Measurements from ENCODE around the gene PFN1. TPM values are rescaled to one million over a fixed set of nuclear protein-coding genes. Genes with fewer than 3 reads are reported as not detected.

Gene PFN1
- total RNA-seq, 1 experiment from 2014 or later: 1,459 TPM

- Histone ChIP-seq H2AFZ (no peak overlapping the region), H4K20me1 (ENCODE audit: insufficient read depth) (no peaks in the 10 kb centered on the region), H3K27me3 (ENCODE audit: insufficient read depth, low read depth) (no peaks in the 10 kb centered on the region), H3K4me2 (peak overlapping the region; percentile 87), H3K36me3 (ENCODE audit: low read depth) (no peaks in the 10 kb centered on the region; the same call in 1 of the 2 replicates), H3K79me2 (ENCODE audit: low read depth) (peaks cover 45% of the 10 kb centered on the region), H3K4me1 (replicated peaks; ENCODE audit: insufficient read depth) (peaks cover 25% of the 10 kb centered on the region), H3K4me3 (no peak overlapping the region; the same call in 1 of the 2 replicates), H3K9me3 (ENCODE audit: insufficient read depth, low read depth) (no peaks in the 10 kb centered on the region), H3K9me2 (ENCODE audit: insufficient read depth) (no peaks in the 10 kb centered on the region), H3F3A (ENCODE audit: insufficient read depth, low read depth) (peaks cover 45% of the 10 kb centered on the region), H3K27ac (peak overlapping the region; percentile 95)
- TF ChIP-seq, protein P1, sequence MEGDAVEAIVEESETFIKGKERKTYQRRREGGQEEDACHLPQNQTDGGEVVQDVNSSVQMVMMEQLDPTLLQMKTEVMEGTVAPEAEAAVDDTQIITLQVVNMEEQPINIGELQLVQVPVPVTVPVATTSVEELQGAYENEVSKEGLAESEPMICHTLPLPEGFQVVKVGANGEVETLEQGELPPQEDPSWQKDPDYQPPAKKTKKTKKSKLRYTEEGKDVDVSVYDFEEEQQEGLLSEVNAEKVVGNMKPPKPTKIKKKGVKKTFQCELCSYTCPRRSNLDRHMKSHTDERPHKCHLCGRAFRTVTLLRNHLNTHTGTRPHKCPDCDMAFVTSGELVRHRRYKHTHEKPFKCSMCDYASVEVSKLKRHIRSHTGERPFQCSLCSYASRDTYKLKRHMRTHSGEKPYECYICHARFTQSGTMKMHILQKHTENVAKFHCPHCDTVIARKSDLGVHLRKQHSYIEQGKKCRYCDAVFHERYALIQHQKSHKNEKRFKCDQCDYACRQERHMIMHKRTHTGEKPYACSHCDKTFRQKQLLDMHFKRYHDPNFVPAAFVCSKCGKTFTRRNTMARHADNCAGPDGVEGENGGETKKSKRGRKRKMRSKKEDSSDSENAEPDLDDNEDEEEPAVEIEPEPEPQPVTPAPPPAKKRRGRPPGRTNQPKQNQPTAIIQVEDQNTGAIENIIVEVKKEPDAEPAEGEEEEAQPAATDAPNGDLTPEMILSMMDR (conservative IDR thresholded peaks at IDR 0.05): no peak
- TF ChIP-seq EZH2 (IDR thresholded peaks at IDR 0.05; ENCODE audit: low read depth): no peak
- intact Hi-C loops (cut with micrococcal nuclease; ENCODE audit: unreplicated experiment): no loop called here
- CTCF ChIA-PET: no interaction called here
- POLR2A ChIA-PET (ENCODE audit: unreplicated experiment): no interaction called here
- BruUV-seq (replicated peaks): no TSS peak
- no peak for DNase-seq
Measured at GRCh38 chr17:4970273-4970672, 21.9 kb upstream of the PFN1 start.

DNA sequence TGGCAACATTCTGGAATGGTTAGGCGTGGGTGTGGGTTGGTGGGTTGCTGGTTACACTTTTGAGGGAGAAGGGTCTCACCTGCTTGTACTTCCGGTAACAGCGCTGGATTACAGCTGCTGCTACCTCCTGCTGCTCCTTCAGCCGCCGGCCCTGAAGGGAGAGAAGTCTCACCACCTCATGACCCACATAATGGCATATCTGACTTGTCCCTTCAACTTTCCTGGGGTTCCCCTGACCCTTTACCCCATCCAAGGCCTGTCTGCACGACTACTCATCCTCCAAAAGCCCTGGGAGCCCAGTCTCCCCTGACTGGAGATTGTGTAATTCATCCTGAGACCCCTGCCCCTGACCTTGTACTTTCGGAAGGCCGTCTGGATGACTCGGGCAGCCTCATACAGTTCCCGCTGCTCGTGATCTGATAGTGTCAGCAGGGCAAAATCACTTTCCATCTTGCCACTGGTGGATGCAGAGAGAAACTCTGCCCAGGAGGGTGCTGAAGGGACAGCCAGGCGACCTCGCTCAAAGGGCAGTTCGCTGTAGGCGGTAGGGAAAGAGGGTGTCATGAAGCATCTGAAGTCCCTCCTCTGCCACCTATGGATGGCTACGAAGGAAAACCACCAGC is 21.3 kb upstream of the PFN1 start:
- no peaks in the 10 kb centered on the region for H3K27me3 ChIP-seq (ENCODE audit: insufficient read depth, low read depth)
- no peaks in the 10 kb centered on the region; the same call in 1 of the 2 replicates for H3K36me3 ChIP-seq (ENCODE audit: low read depth)
- no peaks in the 10 kb centered on the region for H3K9me3 ChIP-seq (ENCODE audit: insufficient read depth, low read depth)
- DNase-seq: no peak
- H3F3A ChIP-seq (ENCODE audit: insufficient read depth, low read depth): peaks cover 48% of the 10 kb centered on the region
- H3K4me1 ChIP-seq (replicated peaks; ENCODE audit: insufficient read depth): peaks cover 25% of the 10 kb centered on the region
- H4K20me1 ChIP-seq (ENCODE audit: insufficient read depth): no peaks in the 10 kb centered on the region
- POLR2A ChIA-PET (ENCODE audit: unreplicated experiment): interaction anchor here (0.6 kb wide), 4 partner anchors 18 to 500 kb away, joined by 3 to 7 read pairs (median 4); partner anchors contain the start of gene CAMTA2
- H3K27ac ChIP-seq: peak overlapping the region; percentile 95
- CTCF ChIA-PET: interaction anchor here (0.5 kb wide), 1 partner anchor 90 kb away, joined by 3 read pairs; no protein-coding TSS in a partner anchor
- H2AFZ ChIP-seq: peak overlapping the region; percentile 66; the same call in 1 of the 2 replicates
- TF ChIP-seq, protein P1 (conservative IDR thresholded peaks at IDR 0.05): no peak
- no peak for TF ChIP-seq EZH2 (IDR thresholded peaks at IDR 0.05; ENCODE audit: low read depth)
- peaks cover 49% of the 10 kb centered on the region for H3K79me2 ChIP-seq (ENCODE audit: low read depth)
- H3K9me2 ChIP-seq (ENCODE audit: insufficient read depth): no peaks in the 10 kb centered on the region
- TSS peak; percentile 43 for BruUV-seq (replicated peaks)
- peak overlapping the region; percentile 87 for H3K4me2 ChIP-seq
- peak overlapping the region; percentile 72 for H3K4me3 ChIP-seq
- intact Hi-C loops (cut with micrococcal nuclease; ENCODE audit: unreplicated experiment): no loop called here

DNA sequence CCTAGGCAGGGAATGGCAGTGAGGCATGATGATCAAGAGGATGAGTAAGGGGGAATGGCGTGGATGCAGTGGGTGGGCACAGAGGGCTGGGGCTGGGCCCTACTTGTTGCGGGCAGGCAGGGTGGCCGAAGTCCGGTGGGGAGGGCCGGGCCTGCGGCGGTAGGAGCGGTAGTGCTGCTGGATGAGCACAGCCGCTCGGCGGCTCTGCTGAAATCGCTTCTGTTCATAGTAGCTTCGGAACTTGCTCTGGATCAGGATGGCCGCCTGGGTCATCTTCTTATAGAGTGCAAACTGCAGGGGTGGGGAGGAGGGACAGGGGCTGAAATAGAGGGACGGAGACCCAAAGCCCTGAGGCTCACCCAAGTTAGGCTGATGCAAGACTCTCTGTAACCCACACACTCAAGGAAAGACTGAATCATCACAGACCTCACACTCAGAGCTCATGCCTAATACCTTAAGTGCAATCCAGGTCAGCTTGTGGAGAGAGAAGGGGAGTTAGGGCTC is 20.8 kb upstream of the PFN1 start:
- Histone ChIP-seq H3F3A (ENCODE audit: insufficient read depth, low read depth) (peaks cover 48% of the 10 kb centered on the region), H3K4me3 (peak overlapping the region; percentile 72), H3K4me1 (replicated peaks; ENCODE audit: insufficient read depth) (peaks cover 25% of the 10 kb centered on the region), H2AFZ (peak overlapping the region; percentile 66), H3K4me2 (peak overlapping the region; percentile 87), H4K20me1 (ENCODE audit: insufficient read depth) (no peaks in the 10 kb centered on the region), H3K9me2 (ENCODE audit: insufficient read depth) (no peaks in the 10 kb centered on the region), H3K36me3 (ENCODE audit: low read depth) (no peaks in the 10 kb centered on the region; the same call in 1 of the 2 replicates), H3K27ac (peak overlapping the region; percentile 95), H3K79me2 (ENCODE audit: low read depth) (peaks cover 50% of the 10 kb centered on the region), H3K27me3 (ENCODE audit: insufficient read depth, low read depth) (no peaks in the 10 kb centered on the region), H3K9me3 (ENCODE audit: insufficient read depth, low read depth) (no peaks in the 10 kb centered on the region)
- ChIA-PET CTCF (interaction anchor here (0.5 to 2.0 kb wide), 2 partner anchors 18 to 90 kb away, joined by 3 to 10 read pairs; partner anchors contain the start of gene CAMTA2), POLR2A (ENCODE audit: unreplicated experiment) (interaction anchor here (0.6 kb wide), 4 partner anchors 18 to 501 kb away, joined by 3 to 7 read pairs (median 4); partner anchors contain the start of gene CAMTA2)
- intact Hi-C loops (cut with micrococcal nuclease; ENCODE audit: unreplicated experiment): no loop called here
- no peak for TF ChIP-seq EZH2 (IDR thresholded peaks at IDR 0.05; ENCODE audit: low read depth)
- TF ChIP-seq, protein P1 (conservative IDR thresholded peaks at IDR 0.05): no peak
- no TSS peak for BruUV-seq (replicated peaks)
- peak; percentile 47 to 86 for DNase-seq

Measured in PC-9 (cell line).